ENCODE data around the gene CHPF2.
A peak's percentile ranks its signal among the peaks of the same experiment; 100 is the strongest.

CHPF2 gene

GRCh38 chr7:151247611-151248345 is 15.5 kb downstream of the CHPF2 start:
- DNase-seq, result peak; percentile 29

- peak; percentile 62 for DNase-seq
Observed at GRCh38 chr7:151248346-151249033, 16.2 kb downstream of the CHPF2 start, which contains the start of gene SMARCD3. Gene SMARCD3, minus strand, starts transcription at chr7:151248694. Its CDS starts 132 bp downstream, at chr7:151248562.

- DNase-seq, result peak; percentile 57
Observed at GRCh38 chr7:151249034-151249731, 16.9 kb downstream of the CHPF2 start.

- peak; percentile 62 for DNase-seq
Observed at GRCh38 chr7:151249732-151250072, 17.4 kb downstream of the CHPF2 start.

GRCh38 chr7:151250181-151251132 is 18.2 kb downstream of the CHPF2 start:
- DNase-seq, result no peak

- DNase-seq, result no peak
Observed at GRCh38 chr7:151251328-151251688, 19.0 kb downstream of the CHPF2 start.

- DNase-seq, result peak; percentile 59
Observed at GRCh38 chr7:151251689-151252560, 19.6 kb downstream of the CHPF2 start.

GRCh38 chr7:151252561-151252835 is 20.2 kb downstream of the CHPF2 start:
- no peak for DNase-seq

- DNase-seq, result no peak
Observed at GRCh38 chr7:151252961-151253711, 20.9 kb downstream of the CHPF2 start.

GRCh38 chr7:151254316-151254715 is 22.0 kb downstream of the CHPF2 start:
- DNase-seq, result no peak

- DNase-seq, result no peak
Observed at GRCh38 chr7:151254851-151255250, 22.6 kb downstream of the CHPF2 start.

GRCh38 chr7:151255390-151255789 is 23.1 kb downstream of the CHPF2 start:
- DNase-seq, result no peak

- no peak for DNase-seq
Observed at GRCh38 chr7:151256410-151257045, 24.2 kb downstream of the CHPF2 start.

GRCh38 chr7:151257990-151258389 is 25.7 kb downstream of the CHPF2 start:
- no peak for DNase-seq

GRCh38 chr7:151260471-151260870 is 28.2 kb downstream of the CHPF2 start:
- no peak for DNase-seq

- no peak for DNase-seq
Observed at GRCh38 chr7:151260883-151261282, 28.6 kb downstream of the CHPF2 start.

- no peak for DNase-seq
Observed at GRCh38 chr7:151261529-151261928, 29.2 kb downstream of the CHPF2 start.

GRCh38 chr7:151264615-151265014 is 32.3 kb downstream of the CHPF2 start:
- no peak for DNase-seq

- no peak for DNase-seq
Observed at GRCh38 chr7:151265351-151265931, 33.2 kb downstream of the CHPF2 start.

- DNase-seq, result no peak
Observed at GRCh38 chr7:151269511-151269910, 37.2 kb downstream of the CHPF2 start.

All from EL (cell line).